ENCODE data around the gene SIGLEC8.
"Not testable (repeated sequence)": the region's sequence is repeated elsewhere in the genome, so short reads cannot be mapped to it uniquely, and the experiment has no call there.

SIGLEC8 gene

GRCh38 chr19:51472607-51473006 is 14.4 kb upstream of the SIGLEC8 start:
- no peak overlapping the region for H3K9ac ChIP-seq (ENCODE audit: low read depth, low read length)
- no peak overlapping the region for H3K4me3 ChIP-seq (ENCODE audit: low read length)
- no peaks in the 10 kb centered on the region for H3K4me1 ChIP-seq (ENCODE audit: insufficient read depth, low read length)
- no peaks in the 10 kb centered on the region for H3K36me3 ChIP-seq (ENCODE audit: insufficient read depth, low read length)
- peaks cover 21% of the 10 kb centered on the region for H3K27me3 ChIP-seq (ENCODE audit: insufficient read depth, low read length)
- WGBS: 34% methylated on average over 4 of the region's 4 CpGs
- H3K27ac ChIP-seq (ENCODE audit: low read depth, low read length): no peak overlapping the region
- H3K9me3 ChIP-seq (ENCODE audit: insufficient read depth, low read depth, low read length): no peaks in the 10 kb centered on the region

DNA sequence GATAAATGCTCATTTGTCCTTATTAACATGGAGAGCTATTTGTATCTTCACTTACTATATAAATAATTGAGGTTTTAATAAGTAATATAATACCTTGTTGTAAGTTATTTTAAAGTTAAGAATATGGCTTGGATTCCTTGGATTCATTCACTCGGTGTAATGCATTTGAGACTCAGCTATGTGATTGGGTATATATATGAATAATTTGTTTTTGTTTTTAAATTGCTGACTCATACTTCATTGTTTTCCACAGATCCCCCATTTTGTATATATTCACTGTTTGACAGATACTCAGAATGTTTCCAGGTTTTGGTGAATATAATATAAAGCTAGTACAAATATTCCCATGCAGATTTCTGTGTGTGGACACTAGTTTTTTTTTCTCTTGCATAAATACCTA is 13.3 kb upstream of the SIGLEC8 start:
- Histone ChIP-seq H3K27me3 (ENCODE audit: insufficient read depth, low read length) (peaks cover 32% of the 10 kb centered on the region), H3K9ac (ENCODE audit: low read depth, low read length) (no peak overlapping the region), H3K36me3 (ENCODE audit: insufficient read depth, low read length) (no peaks in the 10 kb centered on the region), H3K27ac (ENCODE audit: low read depth, low read length) (no peak overlapping the region), H3K9me3 (ENCODE audit: insufficient read depth, low read depth, low read length) (no peaks in the 10 kb centered on the region), H3K4me1 (ENCODE audit: insufficient read depth, low read length) (no peaks in the 10 kb centered on the region), H3K4me3 (ENCODE audit: low read length) (no peak overlapping the region)
- WGBS: 100% methylated on average over 1 of the region's 1 CpG

DNA sequence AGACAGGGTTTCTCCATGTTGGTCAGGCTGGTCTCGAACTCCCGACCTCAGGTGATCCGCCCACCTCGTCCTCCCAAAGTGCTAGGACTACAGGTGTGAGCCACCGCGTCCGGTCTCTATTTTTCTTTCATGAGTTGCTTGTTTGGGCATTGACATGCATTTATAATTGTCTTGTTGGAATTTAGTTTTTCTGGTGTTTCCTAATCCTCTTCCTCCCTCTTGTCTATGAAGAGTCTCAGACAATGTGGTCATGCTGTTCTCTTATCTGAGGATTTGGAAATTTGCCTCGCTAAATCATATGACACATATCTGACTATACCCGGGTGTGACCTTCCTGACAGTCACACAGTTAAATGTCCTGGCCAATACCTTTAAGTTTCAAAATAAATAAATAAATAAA is 12.7 kb upstream of the SIGLEC8 start:
- Histone ChIP-seq H3K9ac (ENCODE audit: low read depth, low read length) (no peak overlapping the region), H3K36me3 (ENCODE audit: insufficient read depth, low read length) (no peaks in the 10 kb centered on the region), H3K4me1 (ENCODE audit: insufficient read depth, low read length) (no peaks in the 10 kb centered on the region), H3K9me3 (ENCODE audit: insufficient read depth, low read depth, low read length) (no peaks in the 10 kb centered on the region), H3K4me3 (ENCODE audit: low read length) (no peak overlapping the region), H3K27me3 (ENCODE audit: insufficient read depth, low read length) (peaks cover 38% of the 10 kb centered on the region), H3K27ac (ENCODE audit: low read depth, low read length) (no peak overlapping the region)
- WGBS: 92% methylated on average over 8 of the region's 9 CpGs

- H3K27me3 ChIP-seq (ENCODE audit: insufficient read depth, low read length): peaks cover 46% of the 10 kb centered on the region
- no peak overlapping the region for H3K4me3 ChIP-seq (ENCODE audit: low read length)
- H3K9me3 ChIP-seq (ENCODE audit: insufficient read depth, low read depth, low read length): no peaks in the 10 kb centered on the region
- WGBS: 67% methylated on average over 1 of the region's 1 CpG
- H3K4me1 ChIP-seq (ENCODE audit: insufficient read depth, low read length): no peaks in the 10 kb centered on the region
- no peaks in the 10 kb centered on the region for H3K36me3 ChIP-seq (ENCODE audit: insufficient read depth, low read length)
- no peak overlapping the region for H3K27ac ChIP-seq (ENCODE audit: low read depth, low read length)
- no peak overlapping the region for H3K9ac ChIP-seq (ENCODE audit: low read depth, low read length)
Observed at GRCh38 chr19:51469629-51470028, 11.4 kb upstream of the SIGLEC8 start.

GRCh38 chr19:51469162-51469561 is 10.9 kb upstream of the SIGLEC8 start:
- 63% methylated on average over 4 of the region's 4 CpGs for WGBS
- Histone ChIP-seq H3K9me3 (ENCODE audit: insufficient read depth, low read depth, low read length) (no peaks in the 10 kb centered on the region), H3K27ac (ENCODE audit: low read depth, low read length) (no peak overlapping the region), H3K4me1 (ENCODE audit: insufficient read depth, low read length) (no peaks in the 10 kb centered on the region), H3K36me3 (ENCODE audit: insufficient read depth, low read length) (no peaks in the 10 kb centered on the region), H3K9ac (ENCODE audit: low read depth, low read length) (no peak overlapping the region), H3K27me3 (ENCODE audit: insufficient read depth, low read length) (peaks cover 46% of the 10 kb centered on the region), H3K4me3 (ENCODE audit: low read length) (no peak overlapping the region)

- Histone ChIP-seq H3K27me3 (ENCODE audit: insufficient read depth, low read length) (peaks cover 47% of the 10 kb centered on the region), H3K4me3 (ENCODE audit: low read length) (no peak overlapping the region), H3K9me3 (ENCODE audit: insufficient read depth, low read depth, low read length) (no peaks in the 10 kb centered on the region), H3K27ac (ENCODE audit: low read depth, low read length) (no peak overlapping the region), H3K9ac (ENCODE audit: low read depth, low read length) (no peak overlapping the region), H3K4me1 (ENCODE audit: insufficient read depth, low read length) (no peaks in the 10 kb centered on the region), H3K36me3 (ENCODE audit: insufficient read depth, low read length) (no peaks in the 10 kb centered on the region)
- WGBS: 83% methylated on average over 2 of the region's 2 CpGs
Observed at GRCh38 chr19:51468545-51468920, 10.3 kb upstream of the SIGLEC8 start.

GRCh38 chr19:51467864-51468544 is 9.8 kb upstream of the SIGLEC8 start:
- Histone ChIP-seq H3K4me3 (ENCODE audit: low read length) (no peak overlapping the region), H3K36me3 (ENCODE audit: insufficient read depth, low read length) (no peaks in the 10 kb centered on the region), H3K9me3 (ENCODE audit: insufficient read depth, low read depth, low read length) (no peaks in the 10 kb centered on the region), H3K27ac (ENCODE audit: low read depth, low read length) (no peak overlapping the region), H3K4me1 (ENCODE audit: insufficient read depth, low read length) (no peaks in the 10 kb centered on the region), H3K27me3 (ENCODE audit: insufficient read depth, low read length) (peaks cover 53% of the 10 kb centered on the region), H3K9ac (ENCODE audit: low read depth, low read length) (no peak overlapping the region)
- 79% methylated on average over 4 of the region's 4 CpGs for WGBS

- Histone ChIP-seq H3K27ac (ENCODE audit: low read depth, low read length) (no peak overlapping the region), H3K27me3 (ENCODE audit: insufficient read depth, low read length) (peaks cover 56% of the 10 kb centered on the region), H3K4me3 (ENCODE audit: low read length) (no peak overlapping the region), H3K9ac (ENCODE audit: low read depth, low read length) (no peak overlapping the region), H3K9me3 (ENCODE audit: insufficient read depth, low read depth, low read length) (no peaks in the 10 kb centered on the region), H3K4me1 (ENCODE audit: insufficient read depth, low read length) (no peaks in the 10 kb centered on the region), H3K36me3 (ENCODE audit: insufficient read depth, low read length) (no peaks in the 10 kb centered on the region)
- WGBS: 68% methylated on average over 3 of the region's 3 CpGs
Observed at GRCh38 chr19:51466723-51467122, 8.5 kb upstream of the SIGLEC8 start.

DNA sequence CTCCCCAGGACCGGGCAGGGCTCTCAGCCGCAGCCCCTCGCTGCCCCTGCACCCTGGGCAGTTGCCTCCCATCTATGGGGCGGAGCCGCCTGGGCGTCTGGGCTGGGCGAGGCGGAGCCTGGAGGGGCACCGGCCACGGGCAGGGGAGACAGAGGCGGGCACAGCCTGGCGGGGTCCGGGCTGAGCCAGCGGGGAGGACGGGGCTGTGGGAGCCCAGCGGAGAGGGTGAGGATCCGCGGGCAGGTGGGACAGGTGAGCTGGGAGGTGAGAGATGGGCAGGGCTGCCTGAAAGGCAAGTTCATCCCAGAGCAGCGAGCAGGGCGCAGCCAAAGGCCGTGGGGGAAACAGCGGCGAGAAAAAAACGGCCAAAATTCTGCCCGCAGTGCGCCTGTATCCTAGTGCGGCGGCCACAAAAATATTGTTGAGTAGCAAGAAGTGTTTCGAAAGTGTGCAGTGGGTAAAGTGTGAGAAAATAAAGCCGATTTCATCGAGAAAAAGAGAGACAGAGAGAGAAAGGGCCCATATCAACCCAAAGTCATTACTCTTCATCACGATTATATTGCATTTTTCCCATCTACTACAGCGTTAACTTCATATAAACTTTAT is 5.8 kb upstream of the SIGLEC8 start:
- not testable (repeated sequence) for H3K4me1 ChIP-seq (ENCODE audit: insufficient read depth, low read length); H3K9me3 ChIP-seq (ENCODE audit: insufficient read depth, low read depth, low read length); H3K9ac ChIP-seq (ENCODE audit: low read depth, low read length); H3K27ac ChIP-seq (ENCODE audit: low read depth, low read length); H3K36me3 ChIP-seq (ENCODE audit: insufficient read depth, low read length)
- Histone ChIP-seq H3K27me3 (ENCODE audit: insufficient read depth, low read length) (peaks cover 56% of the 10 kb centered on the region), H3K4me3 (ENCODE audit: low read length) (peak overlapping the region; percentile 37; the same call in 1 of the 2 replicates)
- 45% methylated on average over 14 of the region's 33 CpGs for WGBS

- Histone ChIP-seq H3K27me3 (ENCODE audit: insufficient read depth, low read length) (peaks cover 43% of the 10 kb centered on the region), H3K4me3 (ENCODE audit: low read length) (no peak overlapping the region)
Observed at GRCh38 chr19:51462681-51463080, 4.4 kb upstream of the SIGLEC8 start.

GRCh38 chr19:51462276-51462675 is 4.0 kb upstream of the SIGLEC8 start:
- H3K27ac ChIP-seq (ENCODE audit: low read depth, low read length): no peak overlapping the region
- peaks cover 39% of the 10 kb centered on the region for H3K27me3 ChIP-seq (ENCODE audit: insufficient read depth, low read length)
- H3K4me3 ChIP-seq (ENCODE audit: low read length): no peak overlapping the region
- H3K4me1 ChIP-seq (ENCODE audit: insufficient read depth, low read length): no peaks in the 10 kb centered on the region
- no peaks in the 10 kb centered on the region for H3K9me3 ChIP-seq (ENCODE audit: insufficient read depth, low read depth, low read length)
- WGBS: 93% methylated on average over 7 of the region's 7 CpGs
- H3K9ac ChIP-seq (ENCODE audit: low read depth, low read length): no peak overlapping the region
- H3K36me3 ChIP-seq (ENCODE audit: insufficient read depth, low read length): no peaks in the 10 kb centered on the region

More at GRCh38 chr19:51462681-51463080, 4.4 kb upstream of the SIGLEC8 start:
- WGBS: 87% methylated on average over 10 of the region's 10 CpGs
- Histone ChIP-seq H3K9me3 (ENCODE audit: insufficient read depth, low read depth, low read length) (no peaks in the 10 kb centered on the region), H3K4me1 (ENCODE audit: insufficient read depth, low read length) (no peaks in the 10 kb centered on the region), H3K36me3 (ENCODE audit: insufficient read depth, low read length) (no peaks in the 10 kb centered on the region), H3K27ac (ENCODE audit: low read depth, low read length) (no peak overlapping the region), H3K9ac (ENCODE audit: low read depth, low read length) (no peak overlapping the region)
